HepG2 (cell line): ENCODE measurements around the gene SMYD2. TPM values are rescaled to one million over a fixed set of nuclear protein-coding genes. Genes with fewer than 3 reads are reported as not detected.

Source experiments
- ATAC-seq: fragments of 200-7000 bp; cut with Tn5 transposase; 3 replicates; pipeline ENCODE4 v1.9.1; 2020; ENCODE audit warnings: mild to moderate bottlenecking, moderate library complexity
- BruUV-seq: library from RNA; stranded (reverse); fragments of 400-500 nt; replicated peaks from 2 replicates; lab custom pipeline; 2021; lab: Mats Ljungman, UMichigan
- CTCF ChIA-PET: fragments of 300-600 bp; formaldehyde crosslinking; extraction: SDS; loops from one replicate; lab custom pipeline; 2021; ENCODE audit warnings: low total read pairs, inconsistent platforms, low intra/inter-chr PET ratio; lab: Yijun Ruan, JAX
- POLR2A ChIA-PET: fragments of 350-600 bp; sonication (Branson Sonifier 250); formaldehyde crosslinking; loops from one replicate; lab custom pipeline; 2020; ENCODE audit warnings: antibody characterized with exemption, inconsistent platforms; lab: Yijun Ruan, JAX
- DNase-seq: peaks from one replicate; pipeline ENCODE4 v3.0.0-alpha.2; 2015; ENCODE audit warnings: low spot score
- FAIRE-seq: peaks from 3 replicates; lab custom pipeline; 2011; peaks lifted over from hg19 to GRCh38; lab: Jason Lieb, UNC
- H2AFZ ChIP-seq: one replicate; pipeline ENCODE4 v1.6.1; 2011; ENCODE audit warnings: low read length, inconsistent platforms
- H3K27ac ChIP-seq: fragments of 300-600 bp; 3 replicates; pipeline ENCODE4 v1.8.0; 2011; ENCODE audit warnings: mixed run types, mild to moderate bottlenecking, mixed read lengths, low read length, inconsistent platforms; ENCODE audit not compliant: insufficient read depth; ENCODE audit errors: extremely low read length
- H3K27me3 ChIP-seq, 2 experiments: fragments of 200-600 bp in 1 of 2; 2 replicates in 1 of 2; 3 replicates in 1 of 2; pipeline versions ENCODE4 v1.6.0 to v1.8.0; 2011; ENCODE audit warnings: low read length in 2 of 2, mild to moderate bottlenecking in 2 of 2, moderate library complexity in 2 of 2, inconsistent platforms in 1 of 2; ENCODE audit not compliant: insufficient read depth in 2 of 2, control insufficient read depth in 1 of 2
- H3K36me3 ChIP-seq, 2 experiments: fragments of 200-600 bp in 1 of 2; replicated peaks in 1 of 2; 2 replicates in 1 of 2; 3 replicates in 1 of 2; pipeline versions ENCODE4 v1.5.1 to v1.8.0; 2011; ENCODE audit warnings: low read length in 2 of 2, inconsistent platforms in 1 of 2; ENCODE audit not compliant: insufficient read depth in 2 of 2, control insufficient read depth in 1 of 2
- H3K4me1 ChIP-seq: 2 replicates; pipeline ENCODE4 v1.5.1; 2012; ENCODE audit warnings: low read length, inconsistent platforms; ENCODE audit not compliant: insufficient read depth
- H3K4me2 ChIP-seq: 2 replicates; pipeline ENCODE4 v1.6.0; 2011; ENCODE audit warnings: low read depth, low read length, inconsistent platforms
- H3K4me3 ChIP-seq, 3 experiments: fragments of 200-600 bp in 1 of 3; sonication (generic), shearing (Covaris generic) in 1 of 3; replicated peaks in 1 of 3; 2 replicates each; pipeline ENCODE4 v1.5.1; 2011 to 2016; ENCODE audit warnings: low read length in 3 of 3, inconsistent platforms in 2 of 3, low read depth in 2 of 3, mild to moderate bottlenecking in 2 of 3, control low read depth in 1 of 3, mixed read lengths in 1 of 3; ENCODE audit not compliant: insufficient read depth in 1 of 3
- H3K79me2 ChIP-seq: one replicate; pipeline ENCODE4 v1.6.1; 2011; ENCODE audit warnings: low read length, inconsistent platforms; ENCODE audit not compliant: insufficient read depth
- H3K9ac ChIP-seq: 2 replicates; pipeline ENCODE4 v1.6.0; 2011; ENCODE audit warnings: mild to moderate bottlenecking, low read depth, low read length, inconsistent platforms; ENCODE audit not compliant: insufficient read depth
- H3K9me3 ChIP-seq: 2 replicates; pipeline ENCODE4 v1.5.1; 2012; ENCODE audit warnings: mild to moderate bottlenecking, low read length
- H4K20me1 ChIP-seq: 2 replicates; pipeline ENCODE4 v1.6.0; 2011; ENCODE audit warnings: inconsistent platforms, mild to moderate bottlenecking, low read length, moderate library complexity; ENCODE audit not compliant: insufficient read depth
- EEA1 ChIP-seq: sonication (generic); formaldehyde crosslinking; IDR thresholded peaks from 2 replicates; pipeline ENCODE4 v1.5.1; 2020; ENCODE audit warnings: mild to moderate bottlenecking, missing genetic modification reagents, borderline replicate concordance
- EZH2 ChIP-seq: conservative IDR thresholded peaks from 2 replicates; pipeline ENCODE4 v1.6.1; 2012; ENCODE audit warnings: mild to moderate bottlenecking, low read depth, low read length, moderate library complexity
- HOXD1 ChIP-seq: sonication (generic); formaldehyde crosslinking; IDR thresholded peaks from 2 replicates; pipeline ENCODE4 v1.5.0; 2020; ENCODE audit warnings: missing genetic modification reagents
- KDM3A ChIP-seq: IDR thresholded peaks from 2 replicates; pipeline ENCODE4 v1.6.1; 2018; ENCODE audit warnings: low read depth, missing compliant biosample characterization
- KLF9 ChIP-seq: IDR thresholded peaks from 2 replicates; pipeline ENCODE4 v1.6.1; 2016; ENCODE audit warnings: low read depth
- NBN ChIP-seq: fragments of 450-650 bp; conservative IDR thresholded peaks from 2 replicates; pipeline ENCODE4 v1.6.1; 2017
- SCMH1 ChIP-seq: sonication (generic); formaldehyde crosslinking; IDR thresholded peaks from 2 replicates; pipeline ENCODE4 v1.9.0; 2021; ENCODE audit warnings: missing genetic modification reagents, mild to moderate bottlenecking, borderline replicate concordance
- ZNF569 ChIP-seq: sonication (generic); formaldehyde crosslinking; IDR thresholded peaks from 2 replicates; pipeline ENCODE4 v1.5.0; 2020; ENCODE audit warnings: mild to moderate bottlenecking, missing genetic modification reagents, moderate library complexity, borderline replicate concordance
- ZNF75D ChIP-seq: sonication (generic); formaldehyde crosslinking; IDR thresholded peaks from 2 replicates; pipeline ENCODE4 v1.8.1; 2023; ENCODE audit warnings: missing genetic modification reagents, mild to moderate bottlenecking, borderline replicate concordance
- ZNF788 ChIP-seq: sonication (generic); formaldehyde crosslinking; IDR thresholded peaks from 2 replicates; pipeline ENCODE4 v1.5.0; 2020; ENCODE audit warnings: mild to moderate bottlenecking, missing genetic modification reagents, borderline replicate concordance
- WGBS: methylation state at CpG from one replicate; pipeline ENCODE4 v1.1.6; 2017; ENCODE audit warnings: low lambda C conversion rate; 5-methylcytosine and 5-hydroxymethylcytosine counted together
- in situ Hi-C: cut with HindIII; loops from 2 replicates; pipeline ENCODE4 v1.10.0; 2017; ENCODE audit warnings: low pct_unique_long_range_greater_than_20kb; ENCODE audit not compliant: extremely low pct_ligation_motif_present
- intact Hi-C: fragments of 100-400 bp; cut with micrococcal nuclease; formaldehyde crosslinking; loops from one replicate; pipeline ENCODE4 v1.10.0; 2022; ENCODE audit not compliant: unreplicated experiment
- polyA plus RNA-seq, 8 experiments: library from polyadenylated mRNA; depleted of rRNA in 3 of 8; stranded (reverse) in 7 of 8; unstranded in 1 of 8; fragments of >200 nt; fragmentation: Illumina TruSeq in 4 of 8; extraction: Trizol in 4 of 8; gene quantifications; 2 replicates each; pipeline versions ENCODE4 v1.2.1 to v1.2.3, GENCODE V29; 2011 to 2016; ENCODE audit warnings: low read depth in 4 of 8, missing spikeins in 1 of 8, mixed read lengths in 1 of 8; ENCODE audit not compliant: insufficient read depth in 1 of 8
- total RNA-seq, 5 experiments: library from RNA; depleted of rRNA; stranded (reverse); fragments of >200 nt; fragmentation: Illumina TruSeq; extraction: Trizol; gene quantifications; 2 replicates each; pipeline ENCODE4 v1.2.3, GENCODE V29; 2016; ENCODE audit warnings: low read depth in 1 of 5
- TF ChIP-seq, protein P1 (sequence below): sonication (generic); formaldehyde crosslinking; IDR thresholded peaks from 2 replicates; pipeline ENCODE4 v1.9.0; 2021; ENCODE audit warnings: missing genetic modification reagents, borderline replicate concordance
- TF ChIP-seq, protein P2 (sequence below): sonication (generic); formaldehyde crosslinking; IDR thresholded peaks from 2 replicates; pipeline ENCODE4 v1.4.0; 2020; ENCODE audit warnings: mild to moderate bottlenecking, low read depth, missing genetic modification reagents
- TF ChIP-seq, protein P3 (sequence below): sonication (generic); formaldehyde crosslinking; IDR thresholded peaks from 2 replicates; pipeline ENCODE4 v1.8.1; 2023; ENCODE audit warnings: mild to moderate bottlenecking, moderate library complexity, missing genetic modification reagents

Gene SMYD2
- total and polyA plus RNA-seq, 2 of the 13 experiments (the other 11 are each of a cell fraction or from before 2014, with no cell fraction given) = 72.7 to 139 TPM

- no peaks in the 10 kb centered on the region for H3K4me1 ChIP-seq
- no peak for DNase-seq
- H3K9ac ChIP-seq = no peak overlapping the region
- peaks cover 9 to 20% of the 10 kb centered on the region in 2 experiments; a peak in 3 of 5 replicates for H3K36me3 ChIP-seq
- ATAC-seq = no peak
- no peak overlapping the region for H3K27ac ChIP-seq
- in situ Hi-C loops = no loop called here
- TF ChIP-seq, protein P1, sequence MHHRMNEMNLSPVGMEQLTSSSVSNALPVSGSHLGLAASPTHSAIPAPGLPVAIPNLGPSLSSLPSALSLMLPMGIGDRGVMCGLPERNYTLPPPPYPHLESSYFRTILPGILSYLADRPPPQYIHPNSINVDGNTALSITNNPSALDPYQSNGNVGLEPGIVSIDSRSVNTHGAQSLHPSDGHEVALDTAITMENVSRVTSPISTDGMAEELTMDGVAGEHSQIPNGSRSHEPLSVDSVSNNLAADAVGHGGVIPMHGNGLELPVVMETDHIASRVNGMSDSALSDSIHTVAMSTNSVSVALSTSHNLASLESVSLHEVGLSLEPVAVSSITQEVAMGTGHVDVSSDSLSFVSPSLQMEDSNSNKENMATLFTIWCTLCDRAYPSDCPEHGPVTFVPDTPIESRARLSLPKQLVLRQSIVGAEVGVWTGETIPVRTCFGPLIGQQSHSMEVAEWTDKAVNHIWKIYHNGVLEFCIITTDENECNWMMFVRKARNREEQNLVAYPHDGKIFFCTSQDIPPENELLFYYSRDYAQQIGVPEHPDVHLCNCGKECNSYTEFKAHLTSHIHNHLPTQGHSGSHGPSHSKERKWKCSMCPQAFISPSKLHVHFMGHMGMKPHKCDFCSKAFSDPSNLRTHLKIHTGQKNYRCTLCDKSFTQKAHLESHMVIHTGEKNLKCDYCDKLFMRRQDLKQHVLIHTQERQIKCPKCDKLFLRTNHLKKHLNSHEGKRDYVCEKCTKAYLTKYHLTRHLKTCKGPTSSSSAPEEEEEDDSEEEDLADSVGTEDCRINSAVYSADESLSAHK (CRISPR knock-in tag) = no peak
- no peak for TF ChIP-seq KLF9 (CRISPR knock-in tag)
- TF ChIP-seq, protein P2, sequence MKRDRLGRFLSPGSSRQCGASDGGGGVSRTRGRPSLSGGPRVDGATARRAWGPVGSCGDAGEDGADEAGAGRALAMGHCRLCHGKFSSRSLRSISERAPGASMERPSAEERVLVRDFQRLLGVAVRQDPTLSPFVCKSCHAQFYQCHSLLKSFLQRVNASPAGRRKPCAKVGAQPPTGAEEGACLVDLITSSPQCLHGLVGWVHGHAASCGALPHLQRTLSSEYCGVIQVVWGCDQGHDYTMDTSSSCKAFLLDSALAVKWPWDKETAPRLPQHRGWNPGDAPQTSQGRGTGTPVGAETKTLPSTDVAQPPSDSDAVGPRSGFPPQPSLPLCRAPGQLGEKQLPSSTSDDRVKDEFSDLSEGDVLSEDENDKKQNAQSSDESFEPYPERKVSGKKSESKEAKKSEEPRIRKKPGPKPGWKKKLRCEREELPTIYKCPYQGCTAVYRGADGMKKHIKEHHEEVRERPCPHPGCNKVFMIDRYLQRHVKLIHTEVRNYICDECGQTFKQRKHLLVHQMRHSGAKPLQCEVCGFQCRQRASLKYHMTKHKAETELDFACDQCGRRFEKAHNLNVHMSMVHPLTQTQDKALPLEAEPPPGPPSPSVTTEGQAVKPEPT (CRISPR knock-in tag) = no peak
- no peak for TF ChIP-seq ZNF75D (CRISPR knock-in tag)
- no peak for TF ChIP-seq ZNF788 (CRISPR knock-in tag)
- no peak for TF ChIP-seq EZH2
- no peak for TF ChIP-seq ZNF569
- TF ChIP-seq, protein P3, sequence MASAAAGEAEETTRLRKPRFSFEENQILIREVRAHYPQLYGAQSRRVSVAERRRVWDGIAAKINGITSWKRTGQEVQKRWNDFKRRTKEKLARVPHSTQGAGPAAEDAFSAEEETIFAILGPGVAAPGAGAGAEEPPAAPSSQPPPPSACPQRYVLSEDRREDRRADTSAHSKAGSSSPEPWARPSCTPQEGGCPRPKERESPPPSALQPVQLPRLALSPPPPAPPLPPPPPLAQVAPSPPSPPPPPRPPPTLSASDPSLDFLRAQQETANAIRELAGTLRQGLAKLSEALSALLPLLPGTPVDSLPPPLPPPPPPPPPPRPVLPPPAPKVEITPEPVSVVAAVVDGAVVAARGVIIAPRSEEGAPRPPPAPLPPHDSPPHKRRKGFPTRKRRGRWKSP (CRISPR knock-in tag) = no peak
- no peak for TF ChIP-seq KDM3A (CRISPR knock-in tag)
- no peak for TF ChIP-seq NBN
- no peak for TF ChIP-seq SCMH1
- no peak for TF ChIP-seq HOXD1 (CRISPR knock-in tag)
- no peak for TF ChIP-seq EEA1 (CRISPR knock-in tag)
- TF ChIP-seq, all 625 proteins: peak for 0
- peaks cover 58% of the 10 kb centered on the region for H3K79me2 ChIP-seq
- BruUV-seq = no TSS peak
- no peaks in the 10 kb centered on the region for H3K9me3 ChIP-seq
- CTCF ChIA-PET = no interaction called here
- no peak overlapping the region for H3K4me3 ChIP-seq
- FAIRE-seq = no peak
- peaks cover 8% of the 10 kb centered on the region; the same call in 1 of the 2 replicates for H4K20me1 ChIP-seq
- intact Hi-C loops = no loop called here
- POLR2A ChIA-PET = no interaction called here
- no peaks in the 10 kb centered on the region for H3K27me3 ChIP-seq
- H3K4me2 ChIP-seq = no peak overlapping the region
- WGBS = 96% methylated on average over 25 of the region's 25 CpGs
- H2AFZ ChIP-seq = no peak overlapping the region
These were observed 22.4 kb downstream of the SMYD2 start for GRCh38 chr1:214303141-214303930.
